ENCODE measurements around the gene SEC22C. TPM values are rescaled to one million over a fixed set of nuclear protein-coding genes. Genes with fewer than 3 reads are reported as not detected.
"Not testable (repeated sequence)": the region's sequence is repeated elsewhere in the genome, so short reads cannot be mapped to it uniquely, and the experiment has no call there.

SEC22C gene
- total RNA-seq, 4 donors from 2014 or later, result 46.0 to 81.2 (median 56.1) TPM

GRCh38 chr3:42581400-42581708 lies 413 bp downstream of the SEC22C start:
- no peak for ATAC-seq (ENCODE audit: low FRiP score)
- no peak for DNase-seq (ENCODE audit: low spot score)
- TF ChIP-seq, protein P1, sequence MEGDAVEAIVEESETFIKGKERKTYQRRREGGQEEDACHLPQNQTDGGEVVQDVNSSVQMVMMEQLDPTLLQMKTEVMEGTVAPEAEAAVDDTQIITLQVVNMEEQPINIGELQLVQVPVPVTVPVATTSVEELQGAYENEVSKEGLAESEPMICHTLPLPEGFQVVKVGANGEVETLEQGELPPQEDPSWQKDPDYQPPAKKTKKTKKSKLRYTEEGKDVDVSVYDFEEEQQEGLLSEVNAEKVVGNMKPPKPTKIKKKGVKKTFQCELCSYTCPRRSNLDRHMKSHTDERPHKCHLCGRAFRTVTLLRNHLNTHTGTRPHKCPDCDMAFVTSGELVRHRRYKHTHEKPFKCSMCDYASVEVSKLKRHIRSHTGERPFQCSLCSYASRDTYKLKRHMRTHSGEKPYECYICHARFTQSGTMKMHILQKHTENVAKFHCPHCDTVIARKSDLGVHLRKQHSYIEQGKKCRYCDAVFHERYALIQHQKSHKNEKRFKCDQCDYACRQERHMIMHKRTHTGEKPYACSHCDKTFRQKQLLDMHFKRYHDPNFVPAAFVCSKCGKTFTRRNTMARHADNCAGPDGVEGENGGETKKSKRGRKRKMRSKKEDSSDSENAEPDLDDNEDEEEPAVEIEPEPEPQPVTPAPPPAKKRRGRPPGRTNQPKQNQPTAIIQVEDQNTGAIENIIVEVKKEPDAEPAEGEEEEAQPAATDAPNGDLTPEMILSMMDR (IDR thresholded peaks at IDR 0.05), result no peak

- DNase-seq (ENCODE audit: low spot score); ATAC-seq (ENCODE audit: low FRiP score): not testable (repeated sequence)
These were observed 2.4 kb downstream of the SEC22C start for GRCh38 chr3:42579346-42579745.

DNA sequence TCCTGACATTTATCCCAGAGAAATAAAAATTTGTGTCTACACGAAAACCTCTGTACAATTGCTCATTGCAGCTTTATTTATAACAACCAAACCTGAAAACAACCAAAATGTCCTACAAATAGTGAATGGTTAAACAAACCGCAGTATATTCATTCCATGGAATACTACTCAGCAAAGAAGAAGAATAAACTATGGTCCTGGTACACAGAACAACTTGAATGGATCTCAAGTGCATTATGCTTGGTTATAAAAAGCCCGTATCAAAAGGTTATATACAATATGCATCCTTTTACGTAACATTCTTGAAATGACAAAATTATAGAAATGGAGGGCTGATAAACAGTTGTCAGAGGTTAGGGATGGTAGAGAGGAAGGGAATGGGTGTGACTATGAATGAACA lies 3.7 kb downstream of the SEC22C start:
- TF ChIP-seq, protein P1 (IDR thresholded peaks at IDR 0.05), result no peak
- DNase-seq (ENCODE audit: low spot score), result no peak
- ATAC-seq (ENCODE audit: low FRiP score), result no peak

DNA sequence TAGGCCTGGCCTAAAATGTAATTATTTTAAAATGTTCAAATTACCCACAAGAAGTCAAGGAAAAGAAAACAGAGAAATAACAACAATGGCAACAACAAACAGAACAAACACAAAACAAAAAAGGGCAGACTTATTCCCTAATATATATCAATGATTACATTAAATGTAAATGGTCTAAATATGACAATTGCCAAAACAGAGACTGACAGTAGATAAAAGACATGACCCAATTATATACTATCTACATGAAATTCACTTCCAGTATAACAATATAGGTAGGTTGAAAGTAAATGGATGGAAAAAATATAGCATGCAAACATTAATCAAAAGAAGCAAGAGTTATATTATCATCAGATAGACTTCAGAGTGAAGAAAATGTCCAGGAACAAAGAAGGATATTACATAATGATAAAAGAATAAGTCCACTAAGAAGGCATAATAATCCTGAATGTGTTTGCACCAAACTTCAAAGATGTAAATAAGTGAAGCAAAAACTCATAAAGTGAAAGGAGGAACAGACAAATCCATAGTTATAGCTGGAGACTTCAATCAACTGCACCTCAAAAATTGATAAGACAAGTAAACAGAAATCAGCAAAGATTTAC lies 6.5 kb downstream of the SEC22C start:
- TF ChIP-seq, protein P1 (IDR thresholded peaks at IDR 0.05), result no peak
- ATAC-seq (ENCODE audit: low FRiP score) (no peak), DNase-seq (ENCODE audit: low spot score) (no peak)

DNA sequence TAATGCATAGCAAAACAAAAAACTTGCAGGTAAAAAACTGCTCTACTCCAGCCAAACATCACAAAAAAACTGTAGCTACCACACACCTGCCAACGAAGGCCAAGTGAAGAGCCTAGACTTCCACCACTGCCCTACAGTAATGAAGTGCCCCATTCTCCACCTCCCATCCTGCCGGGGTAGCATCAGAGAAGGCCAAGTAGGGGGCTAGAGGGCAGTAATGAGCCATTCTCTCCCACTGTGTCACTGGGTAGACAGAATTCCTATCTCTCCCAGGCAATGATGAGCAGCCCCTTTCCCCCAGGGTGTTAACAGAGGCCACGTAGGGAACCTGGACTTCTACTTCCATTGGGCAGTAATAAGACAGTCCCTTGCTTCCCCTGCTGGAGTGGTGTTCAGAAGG lies 9.5 kb downstream of the SEC22C start:
- TF ChIP-seq, protein P1 (IDR thresholded peaks at IDR 0.05), result no peak
- no peak for DNase-seq (ENCODE audit: low spot score)
- no peak for ATAC-seq (ENCODE audit: low FRiP score)

GRCh38 chr3:42569593-42570142 lies 12.1 kb downstream of the SEC22C start:
- ATAC-seq (ENCODE audit: low FRiP score), result no peak
- TF ChIP-seq, protein P1 (IDR thresholded peaks at IDR 0.05), result no peak
- DNase-seq (ENCODE audit: low spot score), result no peak

GRCh38 chr3:42562047-42562907 lies 19.5 kb downstream of the SEC22C start:
- DNase-seq (ENCODE audit: low spot score) (no peak), ATAC-seq (ENCODE audit: low FRiP score) (no peak)

More at GRCh38 chr3:42562047-42562907, 19.5 kb downstream of the SEC22C start:
- TF ChIP-seq, protein P1 (IDR thresholded peaks at IDR 0.05), result no peak

Measured in omental fat pad (tissue), 4 donors.